ENCODE results near the gene GNB5. TPM values are rescaled to one million over a fixed set of nuclear protein-coding genes. Genes with fewer than 3 reads are reported as not detected.
A peak's percentile ranks its signal among the peaks of the same experiment; 100 is the strongest.
"Not testable (repeated sequence)": the region's sequence is repeated elsewhere in the genome, so short reads cannot be mapped to it uniquely, and the experiment has no call there.

Gene GNB5
- total RNA-seq (2014; rRNA removed; shearing (Covaris generic); ENCODE audit: low replicate concordance) = 23.7 and 25.8 TPM in 2 replicates

GRCh38 chr15:52191207-52191606, at the start of gene GNB5:
Gene GNB5, minus strand, starts transcription at chr15:52191392. Its CDS starts 6,716 bp downstream, at chr15:52184676.
- Histone ChIP-seq H3K27ac (ENCODE audit: low read length) (no peak within 1 kb of the TSS), H3K36me3 (ENCODE audit: insufficient read depth, low read length) (no peaks in the 10 kb centered on the region), H3K4me1 (ENCODE audit: low read length) (no peaks in the 10 kb centered on the region), H3K4me3 (ENCODE audit: low read length) (no peak within 1 kb of the TSS), H3K9me3 (ENCODE audit: low read length) (no peaks in the 10 kb centered on the region), H3K9me2 (replicated peaks; ENCODE audit: insufficient read depth, low read length) (no peaks in the 10 kb centered on the region), H4K20me1 (ENCODE audit: insufficient read depth, low read depth, low read length) (no peaks in the 10 kb centered on the region), H3K4me2 (ENCODE audit: low read depth, low read length, poor library complexity, severe bottlenecking) (no peak within 1 kb of the TSS), H3K27me3 (ENCODE audit: low read length) (no peaks in the 10 kb centered on the region), H2AFZ (ENCODE audit: low read length) (no peak within 1 kb of the TSS), H3K79me2 (ENCODE audit: low read length) (no peaks in the 10 kb centered on the region), H3K9ac (ENCODE audit: low read length) (no peak within 1 kb of the TSS)
- DNase-seq = no peak

- no peak for DNase-seq
- no peak overlapping the region for H2AFZ ChIP-seq (ENCODE audit: low read length)
- H3K4me2 ChIP-seq (ENCODE audit: low read depth, low read length, poor library complexity, severe bottlenecking) = no peak overlapping the region
These were observed 49.0 kb upstream of the GNB5 start for GRCh38 chr15:52240166-52240565.

GRCh38 chr15:52238989-52239525, 47.9 kb upstream of the GNB5 start:
- not testable (repeated sequence) for H2AFZ ChIP-seq (ENCODE audit: low read length); H3K9me3 ChIP-seq (ENCODE audit: low read length); H3K27ac ChIP-seq (ENCODE audit: low read length); H3K27me3 ChIP-seq (ENCODE audit: low read length); H3K9me2 ChIP-seq (replicated peaks; ENCODE audit: insufficient read depth, low read length); H3K79me2 ChIP-seq (ENCODE audit: low read length); H3K36me3 ChIP-seq (ENCODE audit: insufficient read depth, low read length); H3K4me3 ChIP-seq (ENCODE audit: low read length); H4K20me1 ChIP-seq (ENCODE audit: insufficient read depth, low read depth, low read length); DNase-seq; H3K4me2 ChIP-seq (ENCODE audit: low read depth, low read length, poor library complexity, severe bottlenecking); H3K9ac ChIP-seq (ENCODE audit: low read length)
- peaks cover 20% of the 10 kb centered on the region for H3K4me1 ChIP-seq (ENCODE audit: low read length)

More at GRCh38 chr15:52240166-52240565, 49.0 kb upstream of the GNB5 start:
- H3K4me3 ChIP-seq (ENCODE audit: low read length) = no peak overlapping the region
- no peak overlapping the region for H3K9ac ChIP-seq (ENCODE audit: low read length)
- no peaks in the 10 kb centered on the region for H4K20me1 ChIP-seq (ENCODE audit: insufficient read depth, low read depth, low read length)
- H3K27ac ChIP-seq (ENCODE audit: low read length) = no peak overlapping the region
- no peaks in the 10 kb centered on the region for H3K79me2 ChIP-seq (ENCODE audit: low read length)
- H3K36me3 ChIP-seq (ENCODE audit: insufficient read depth, low read length) = no peaks in the 10 kb centered on the region
- H3K4me1 ChIP-seq (ENCODE audit: low read length) = peaks cover 9% of the 10 kb centered on the region
- no peaks in the 10 kb centered on the region for H3K27me3 ChIP-seq (ENCODE audit: low read length)
- no peaks in the 10 kb centered on the region for H3K9me2 ChIP-seq (replicated peaks; ENCODE audit: insufficient read depth, low read length)
- no peaks in the 10 kb centered on the region for H3K9me3 ChIP-seq (ENCODE audit: low read length)

- Histone ChIP-seq H3K79me2 (ENCODE audit: low read length) (no peaks in the 10 kb centered on the region), H3K36me3 (ENCODE audit: insufficient read depth, low read length) (no peaks in the 10 kb centered on the region), H3K27ac (ENCODE audit: low read length) (no peak overlapping the region), H2AFZ (ENCODE audit: low read length) (no peak overlapping the region), H3K4me2 (ENCODE audit: low read depth, low read length, poor library complexity, severe bottlenecking) (no peak overlapping the region), H3K27me3 (ENCODE audit: low read length) (no peaks in the 10 kb centered on the region), H3K4me3 (ENCODE audit: low read length) (no peak overlapping the region), H3K9me2 (replicated peaks; ENCODE audit: insufficient read depth, low read length) (no peaks in the 10 kb centered on the region), H3K4me1 (ENCODE audit: low read length) (peaks cover 30% of the 10 kb centered on the region), H3K9ac (ENCODE audit: low read length) (no peak overlapping the region), H3K9me3 (ENCODE audit: low read length) (no peaks in the 10 kb centered on the region), H4K20me1 (ENCODE audit: insufficient read depth, low read depth, low read length) (no peaks in the 10 kb centered on the region)
- no peak for DNase-seq
These were observed 47.0 kb upstream of the GNB5 start for GRCh38 chr15:52238149-52238548.

GRCh38 chr15:52236013-52236412, 44.8 kb upstream of the GNB5 start:
- Histone ChIP-seq H3K79me2 (ENCODE audit: low read length) (no peaks in the 10 kb centered on the region), H2AFZ (ENCODE audit: low read length) (no peak overlapping the region), H3K9me3 (ENCODE audit: low read length) (no peaks in the 10 kb centered on the region), H4K20me1 (ENCODE audit: insufficient read depth, low read depth, low read length) (no peaks in the 10 kb centered on the region), H3K4me3 (ENCODE audit: low read length) (no peak overlapping the region), H3K9me2 (replicated peaks; ENCODE audit: insufficient read depth, low read length) (no peaks in the 10 kb centered on the region), H3K27ac (ENCODE audit: low read length) (no peak overlapping the region; the same call in 1 of the 2 replicates), H3K4me1 (ENCODE audit: low read length) (peaks cover 46% of the 10 kb centered on the region), H3K9ac (ENCODE audit: low read length) (no peak overlapping the region), H3K27me3 (ENCODE audit: low read length) (no peaks in the 10 kb centered on the region), H3K4me2 (ENCODE audit: low read depth, low read length, poor library complexity, severe bottlenecking) (no peak overlapping the region), H3K36me3 (ENCODE audit: insufficient read depth, low read length) (no peaks in the 10 kb centered on the region)
- DNase-seq = no peak

GRCh38 chr15:52234596-52235541, 43.7 kb upstream of the GNB5 start:
- H3K9ac ChIP-seq (ENCODE audit: low read length) = peak overlapping the region; percentile 33
- H4K20me1 ChIP-seq (ENCODE audit: insufficient read depth, low read depth, low read length) = no peaks in the 10 kb centered on the region
- H3K4me2 ChIP-seq (ENCODE audit: low read depth, low read length, poor library complexity, severe bottlenecking) = peak overlapping the region; percentile 89
- H3K4me1 ChIP-seq (ENCODE audit: low read length) = peaks cover 46% of the 10 kb centered on the region
- no peaks in the 10 kb centered on the region for H3K9me2 ChIP-seq (replicated peaks; ENCODE audit: insufficient read depth, low read length)
- no peaks in the 10 kb centered on the region for H3K27me3 ChIP-seq (ENCODE audit: low read length)
- H3K27ac ChIP-seq (ENCODE audit: low read length) = peak overlapping the region; percentile 75
- peak overlapping the region; percentile 38; the same call in 1 of the 2 replicates for H2AFZ ChIP-seq (ENCODE audit: low read length)
- H3K9me3 ChIP-seq (ENCODE audit: low read length) = no peaks in the 10 kb centered on the region
- H3K79me2 ChIP-seq (ENCODE audit: low read length) = no peaks in the 10 kb centered on the region
- H3K36me3 ChIP-seq (ENCODE audit: insufficient read depth, low read length) = no peaks in the 10 kb centered on the region
- DNase-seq = peak; percentile 77
- peak overlapping the region; percentile 3; the same call in 1 of the 2 replicates for H3K4me3 ChIP-seq (ENCODE audit: low read length)

GRCh38 chr15:52233405-52233804, 42.2 kb upstream of the GNB5 start:
- H3K9me2 ChIP-seq (replicated peaks; ENCODE audit: insufficient read depth, low read length) = no peaks in the 10 kb centered on the region
- H3K79me2 ChIP-seq (ENCODE audit: low read length) = no peaks in the 10 kb centered on the region
- H3K27ac ChIP-seq (ENCODE audit: low read length) = peak overlapping the region; percentile 75
- no peaks in the 10 kb centered on the region for H3K36me3 ChIP-seq (ENCODE audit: insufficient read depth, low read length)
- 0 out of 2 replicates have a peak overlapping the region, but pooled peaks have one; percentile 7 for H3K9ac ChIP-seq (ENCODE audit: low read length)
- H3K9me3 ChIP-seq (ENCODE audit: low read length) = no peaks in the 10 kb centered on the region
- H4K20me1 ChIP-seq (ENCODE audit: insufficient read depth, low read depth, low read length) = no peaks in the 10 kb centered on the region
- no peak overlapping the region for H2AFZ ChIP-seq (ENCODE audit: low read length)
- peaks cover 56% of the 10 kb centered on the region for H3K4me1 ChIP-seq (ENCODE audit: low read length)
- peak overlapping the region; percentile 89 for H3K4me2 ChIP-seq (ENCODE audit: low read depth, low read length, poor library complexity, severe bottlenecking)
- H3K27me3 ChIP-seq (ENCODE audit: low read length) = no peaks in the 10 kb centered on the region
- DNase-seq = peak; percentile 85
- H3K4me3 ChIP-seq (ENCODE audit: low read length) = peak overlapping the region; percentile 39; the same call in 1 of the 2 replicates

GRCh38 chr15:52232327-52232726, 41.1 kb upstream of the GNB5 start:
- Histone ChIP-seq H3K9ac (ENCODE audit: low read length) (peak overlapping the region; percentile 46), H3K27ac (ENCODE audit: low read length) (peak overlapping the region; percentile 75), H3K9me2 (replicated peaks; ENCODE audit: insufficient read depth, low read length) (no peaks in the 10 kb centered on the region), H3K9me3 (ENCODE audit: low read length) (no peaks in the 10 kb centered on the region), H2AFZ (ENCODE audit: low read length) (no peak overlapping the region), H3K27me3 (ENCODE audit: low read length) (no peaks in the 10 kb centered on the region), H3K4me3 (ENCODE audit: low read length) (peak overlapping the region; percentile 58), H3K4me2 (ENCODE audit: low read depth, low read length, poor library complexity, severe bottlenecking) (peak overlapping the region; percentile 89), H3K4me1 (ENCODE audit: low read length) (peaks cover 56% of the 10 kb centered on the region), H3K79me2 (ENCODE audit: low read length) (no peaks in the 10 kb centered on the region), H4K20me1 (ENCODE audit: insufficient read depth, low read depth, low read length) (no peaks in the 10 kb centered on the region), H3K36me3 (ENCODE audit: insufficient read depth, low read length) (no peaks in the 10 kb centered on the region)
- peak; percentile 84 for DNase-seq

All from Karpas-422 (cell line).